GM23338 (cell line): ENCODE measurements around the gene ENPP7. TPM values are rescaled to one million over a fixed set of nuclear protein-coding genes. Genes with fewer than 3 reads are reported as not detected.

Experiments used
- ATAC-seq: fragments of 200-7000 bp; cut with Tn5 transposase; 3 replicates; pipeline ENCODE4 v1.9.1; 2020
- DNase-seq: peaks from one replicate; pipeline ENCODE4 v3.0.0-alpha.2; 2015; ENCODE audit warnings: low spot score
- H2AFZ ChIP-seq: fragments of 200-600 bp; sonication (generic); 2 replicates; pipeline ENCODE4 v1.8.0; 2016; ENCODE audit warnings: antibody characterized with exemption, mild to moderate bottlenecking, moderate library complexity
- H3F3A ChIP-seq: fragments of 200-600 bp; sonication (generic); replicated peaks from 2 replicates; pipeline ENCODE4 v1.8.0; 2017; ENCODE audit warnings: antibody characterized with exemption, mixed run types, low read depth
- H3K27ac ChIP-seq: fragments of 200-600 bp; sonication (generic); 2 replicates; pipeline ENCODE4 v1.6.1; 2016; ENCODE audit warnings: low read depth
- H3K27me3 ChIP-seq: fragments of 200-600 bp; sonication (generic); 2 replicates; pipeline ENCODE4 v1.8.0; 2016; ENCODE audit warnings: mild to moderate bottlenecking, mixed run types, moderate library complexity; ENCODE audit not compliant: insufficient read depth
- H3K36me3 ChIP-seq: fragments of 200-600 bp; sonication (generic); 2 replicates; pipeline ENCODE4 v1.8.0; 2016; ENCODE audit warnings: mild to moderate bottlenecking; ENCODE audit not compliant: insufficient read depth
- H3K4me1 ChIP-seq: fragments of 200-600 bp; sonication (generic); 2 replicates; pipeline ENCODE4 v1.8.0; 2016; ENCODE audit warnings: mild to moderate bottlenecking, moderate library complexity; ENCODE audit not compliant: insufficient read depth
- H3K4me2 ChIP-seq: fragments of 200-600 bp; sonication (generic); 2 replicates; pipeline ENCODE4 v1.7.1; 2017; ENCODE audit warnings: mixed run types
- H3K4me3 ChIP-seq: fragments of 200-600 bp; sonication (generic); 2 replicates; pipeline ENCODE4 v1.6.1; 2016; ENCODE audit warnings: mixed run types
- H3K79me2 ChIP-seq: fragments of 200-600 bp; sonication (generic); replicated peaks from 2 replicates; pipeline ENCODE4 v1.8.0; 2017; ENCODE audit warnings: mild to moderate bottlenecking; ENCODE audit not compliant: insufficient read depth
- H3K9me2 ChIP-seq: fragments of 200-600 bp; sonication (generic); 2 replicates; pipeline ENCODE4 v1.8.0; 2017; ENCODE audit not compliant: insufficient read depth
- H4K20me1 ChIP-seq: fragments of 200-600 bp; sonication (generic); replicated peaks from 2 replicates; pipeline ENCODE4 v1.8.0; 2017; ENCODE audit warnings: mild to moderate bottlenecking; ENCODE audit not compliant: insufficient read depth
- H3K27ac Mint-ChIP-seq: 2 replicates; pipeline ENCODE4 v1.8.0; 2020; ENCODE audit warnings: inconsistent platforms, mild to moderate bottlenecking, moderate library complexity, mixed read lengths
- H3K27me3 Mint-ChIP-seq: 3 replicates; pipeline ENCODE4 v1.8.0; 2022; ENCODE audit warnings: low read depth, mild to moderate bottlenecking, moderate library complexity, mixed read lengths, inconsistent platforms; ENCODE audit not compliant: insufficient read depth, poor library complexity
- H3K36me3 Mint-ChIP-seq: 3 replicates; pipeline ENCODE4 v1.8.0; 2021; ENCODE audit warnings: low read depth, mild to moderate bottlenecking, inconsistent platforms, moderate library complexity, mixed read lengths
- H3K4me1 Mint-ChIP-seq: 3 replicates; pipeline ENCODE4 v1.8.0; 2020; ENCODE audit warnings: mild to moderate bottlenecking, inconsistent platforms, mixed read lengths
- H3K4me3 Mint-ChIP-seq: 3 replicates; pipeline ENCODE4 v1.8.0; 2021; ENCODE audit warnings: moderate library complexity, mild to moderate bottlenecking, inconsistent platforms, mixed read lengths
- H3K9me3 Mint-ChIP-seq: 3 replicates; pipeline ENCODE4 v1.8.0; 2020; ENCODE audit warnings: moderate library complexity, mild to moderate bottlenecking, inconsistent platforms, mixed read lengths
- CREB1 ChIP-seq: fragments of 250-450 bp; sonication (Bioruptor Pico); IDR thresholded peaks from 2 replicates; pipeline ENCODE4 v1.5.0; 2020; ENCODE audit warnings: low read depth, mild to moderate bottlenecking, moderate library complexity
- JUNB ChIP-seq: IDR thresholded peaks from one replicate; pipeline ENCODE4 v1.6.1; 2016; ENCODE audit warnings: antibody characterized with exemption; ENCODE audit not compliant: unreplicated experiment
- NANOG ChIP-seq: IDR thresholded peaks from 2 replicates; pipeline ENCODE4 v1.6.1; 2016; ENCODE audit warnings: antibody characterized with exemption, borderline replicate concordance
- POLR2AphosphoS5 ChIP-seq: IDR thresholded peaks from 2 replicates; pipeline ENCODE4 v1.6.1; 2016; ENCODE audit warnings: antibody characterized with exemption, low read depth
- ZNF114 ChIP-seq: fragments of 250-450 bp; sonication (Bioruptor Pico); IDR thresholded peaks from 2 replicates; pipeline ENCODE4 v1.5.0; 2020; ENCODE audit warnings: mild to moderate bottlenecking, moderate library complexity
- ZNF331 ChIP-seq: fragments of 250-450 bp; sonication (Bioruptor Pico); IDR thresholded peaks from 2 replicates; pipeline ENCODE4 v1.5.0; 2020; ENCODE audit warnings: low read depth, mild to moderate bottlenecking, moderate library complexity
- ZNF462 ChIP-seq: fragments of 250-450 bp; sonication (Bioruptor Pico); IDR thresholded peaks from 2 replicates; pipeline ENCODE4 v1.5.0; 2020; ENCODE audit warnings: mild to moderate bottlenecking, moderate library complexity
- polyA plus RNA-seq: library from polyadenylated mRNA; unstranded; fragments of >200 nt; fragmentation: Nextera tagmentation; extraction: Ambion mirVana; gene quantifications from 2 replicates; pipeline ENCODE4 v1.2.1, GENCODE V29; 2016
- total RNA-seq: library from RNA; depleted of rRNA; stranded (reverse); fragments of >200 nt; shearing (Covaris generic); gene quantifications from 2 replicates; pipeline ENCODE4 v1.2.3, GENCODE V29; 2014
- TF ChIP-seq, protein P1 (sequence below): IDR thresholded peaks from one replicate; pipeline ENCODE4 v1.6.1; 2018; ENCODE audit warnings: antibody characterized with exemption; ENCODE audit not compliant: unreplicated experiment
- TF ChIP-seq, protein P2 (sequence below): IDR thresholded peaks from 2 replicates; pipeline ENCODE4 v1.6.1; 2016; ENCODE audit warnings: antibody characterized with exemption
- TF ChIP-seq, protein P3 (sequence below), 2 experiments: fragments of 200-600 bp in 1 of 2; sonication (generic) in 1 of 2; conservative IDR thresholded peaks; 2 replicates each; pipeline versions ENCODE4 v1.5.1 to v1.6.1; 2016 to 2017; ENCODE audit warnings: antibody characterized with exemption in 2 of 2, low read depth in 2 of 2, mild to moderate bottlenecking in 2 of 2, moderate library complexity in 1 of 2

ENPP7 gene
- total and polyA plus RNA-seq, 2 experiments from 2014 or later: not detected

- TF ChIP-seq, protein P1, sequence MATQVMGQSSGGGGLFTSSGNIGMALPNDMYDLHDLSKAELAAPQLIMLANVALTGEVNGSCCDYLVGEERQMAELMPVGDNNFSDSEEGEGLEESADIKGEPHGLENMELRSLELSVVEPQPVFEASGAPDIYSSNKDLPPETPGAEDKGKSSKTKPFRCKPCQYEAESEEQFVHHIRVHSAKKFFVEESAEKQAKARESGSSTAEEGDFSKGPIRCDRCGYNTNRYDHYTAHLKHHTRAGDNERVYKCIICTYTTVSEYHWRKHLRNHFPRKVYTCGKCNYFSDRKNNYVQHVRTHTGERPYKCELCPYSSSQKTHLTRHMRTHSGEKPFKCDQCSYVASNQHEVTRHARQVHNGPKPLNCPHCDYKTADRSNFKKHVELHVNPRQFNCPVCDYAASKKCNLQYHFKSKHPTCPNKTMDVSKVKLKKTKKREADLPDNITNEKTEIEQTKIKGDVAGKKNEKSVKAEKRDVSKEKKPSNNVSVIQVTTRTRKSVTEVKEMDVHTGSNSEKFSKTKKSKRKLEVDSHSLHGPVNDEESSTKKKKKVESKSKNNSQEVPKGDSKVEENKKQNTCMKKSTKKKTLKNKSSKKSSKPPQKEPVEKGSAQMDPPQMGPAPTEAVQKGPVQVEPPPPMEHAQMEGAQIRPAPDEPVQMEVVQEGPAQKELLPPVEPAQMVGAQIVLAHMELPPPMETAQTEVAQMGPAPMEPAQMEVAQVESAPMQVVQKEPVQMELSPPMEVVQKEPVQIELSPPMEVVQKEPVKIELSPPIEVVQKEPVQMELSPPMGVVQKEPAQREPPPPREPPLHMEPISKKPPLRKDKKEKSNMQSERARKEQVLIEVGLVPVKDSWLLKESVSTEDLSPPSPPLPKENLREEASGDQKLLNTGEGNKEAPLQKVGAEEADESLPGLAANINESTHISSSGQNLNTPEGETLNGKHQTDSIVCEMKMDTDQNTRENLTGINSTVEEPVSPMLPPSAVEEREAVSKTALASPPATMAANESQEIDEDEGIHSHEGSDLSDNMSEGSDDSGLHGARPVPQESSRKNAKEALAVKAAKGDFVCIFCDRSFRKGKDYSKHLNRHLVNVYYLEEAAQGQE: no peak
These were observed 37.3 kb upstream of the ENPP7 start (continued) for GRCh38 chr17:79693419-79693818.

GRCh38 chr17:79695293-79695790 lies 35.4 kb upstream of the ENPP7 start:
- Histone ChIP-seq H2AFZ (no peak overlapping the region), H3K4me3 (no peak overlapping the region), H4K20me1 (no peaks in the 10 kb centered on the region), H3F3A (no peaks in the 10 kb centered on the region), H3K27me3 (no peaks in the 10 kb centered on the region), H3K4me1 (peaks cover 19% of the 10 kb centered on the region), H3K79me2 (no peaks in the 10 kb centered on the region), H3K27ac (no peak overlapping the region), H3K9me2 (no peaks in the 10 kb centered on the region), H3K36me3 (no peaks in the 10 kb centered on the region), H3K4me2 (no peak overlapping the region)
- peaks cover 28% of the 10 kb centered on the region for H3K27me3 Mint-ChIP-seq
- no peak overlapping the region for H3K27ac Mint-ChIP-seq
- H3K9me3 Mint-ChIP-seq: no peaks in the 10 kb centered on the region; the same call in 2 of the 3 replicates
- ATAC-seq: no peak
- peaks cover 58% of the 10 kb centered on the region for H3K4me1 Mint-ChIP-seq
- H3K36me3 Mint-ChIP-seq: no peaks in the 10 kb centered on the region
- no peak overlapping the region for H3K4me3 Mint-ChIP-seq
- DNase-seq: no peak
- TF ChIP-seq CREB1 (no peak), NANOG (no peak), POLR2AphosphoS5 (no peak), ZNF462 (CRISPR knock-in tag) (no peak), ZNF114 (CRISPR knock-in tag) (no peak), JUNB (no peak), ZNF331 (CRISPR knock-in tag) (no peak)
- TF ChIP-seq, protein P2, sequence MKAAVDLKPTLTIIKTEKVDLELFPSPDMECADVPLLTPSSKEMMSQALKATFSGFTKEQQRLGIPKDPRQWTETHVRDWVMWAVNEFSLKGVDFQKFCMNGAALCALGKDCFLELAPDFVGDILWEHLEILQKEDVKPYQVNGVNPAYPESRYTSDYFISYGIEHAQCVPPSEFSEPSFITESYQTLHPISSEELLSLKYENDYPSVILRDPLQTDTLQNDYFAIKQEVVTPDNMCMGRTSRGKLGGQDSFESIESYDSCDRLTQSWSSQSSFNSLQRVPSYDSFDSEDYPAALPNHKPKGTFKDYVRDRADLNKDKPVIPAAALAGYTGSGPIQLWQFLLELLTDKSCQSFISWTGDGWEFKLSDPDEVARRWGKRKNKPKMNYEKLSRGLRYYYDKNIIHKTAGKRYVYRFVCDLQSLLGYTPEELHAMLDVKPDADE: no peak
- TF ChIP-seq, protein P3, sequence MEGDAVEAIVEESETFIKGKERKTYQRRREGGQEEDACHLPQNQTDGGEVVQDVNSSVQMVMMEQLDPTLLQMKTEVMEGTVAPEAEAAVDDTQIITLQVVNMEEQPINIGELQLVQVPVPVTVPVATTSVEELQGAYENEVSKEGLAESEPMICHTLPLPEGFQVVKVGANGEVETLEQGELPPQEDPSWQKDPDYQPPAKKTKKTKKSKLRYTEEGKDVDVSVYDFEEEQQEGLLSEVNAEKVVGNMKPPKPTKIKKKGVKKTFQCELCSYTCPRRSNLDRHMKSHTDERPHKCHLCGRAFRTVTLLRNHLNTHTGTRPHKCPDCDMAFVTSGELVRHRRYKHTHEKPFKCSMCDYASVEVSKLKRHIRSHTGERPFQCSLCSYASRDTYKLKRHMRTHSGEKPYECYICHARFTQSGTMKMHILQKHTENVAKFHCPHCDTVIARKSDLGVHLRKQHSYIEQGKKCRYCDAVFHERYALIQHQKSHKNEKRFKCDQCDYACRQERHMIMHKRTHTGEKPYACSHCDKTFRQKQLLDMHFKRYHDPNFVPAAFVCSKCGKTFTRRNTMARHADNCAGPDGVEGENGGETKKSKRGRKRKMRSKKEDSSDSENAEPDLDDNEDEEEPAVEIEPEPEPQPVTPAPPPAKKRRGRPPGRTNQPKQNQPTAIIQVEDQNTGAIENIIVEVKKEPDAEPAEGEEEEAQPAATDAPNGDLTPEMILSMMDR (conservative IDR thresholded peaks at IDR 0.05; ENCODE audit: low read depth in 2 of 2): no peak
